HG02981 (cell line): ENCODE measurements around the gene MUS81.

Experiments
- ATAC-seq: cut with Tn5 transposase; IDR thresholded peaks from one replicate; pipeline ENCODE4 v1.9.1; 2021; ENCODE audit warnings: mild to moderate bottlenecking, moderate library complexity; ENCODE audit not compliant: unreplicated experiment

The MUS81 gene

DNA sequence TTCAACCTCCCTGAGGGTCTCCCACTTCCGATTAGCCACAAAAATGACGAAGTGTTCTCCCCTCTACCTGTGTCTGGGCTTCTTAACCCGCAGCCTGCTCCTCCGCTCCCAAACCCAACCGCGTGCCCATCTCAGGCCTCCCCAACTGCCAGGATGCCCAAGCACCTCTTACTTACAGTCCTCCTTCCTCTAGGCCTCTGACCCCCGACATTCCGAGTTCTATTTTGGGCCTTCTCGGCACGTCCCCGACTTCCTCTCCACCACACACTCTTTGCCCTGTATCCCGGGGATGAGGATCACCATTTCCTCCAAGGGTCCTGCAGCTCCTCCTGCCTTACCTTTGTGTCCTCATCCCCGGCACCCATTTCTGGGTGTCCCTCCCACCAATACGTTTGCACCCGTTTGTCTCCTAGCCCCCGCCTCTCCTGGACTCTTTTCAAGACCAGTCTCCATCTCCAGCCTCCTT, 388 bp upstream of the MUS81 start:
- ATAC-seq: no peak

- ATAC-seq: no peak
Measured at GRCh38 chr11:65861165-65861505, 902 bp downstream of the MUS81 start.

- ATAC-seq: no peak
Measured at GRCh38 chr11:65861533-65862183, 1.4 kb downstream of the MUS81 start.

GRCh38 chr11:65862191-65862735, 2.0 kb downstream of the MUS81 start:
- no peak for ATAC-seq

GRCh38 chr11:65862941-65863888, 3.0 kb downstream of the MUS81 start:
- no peak for ATAC-seq

- ATAC-seq: no peak
Measured at GRCh38 chr11:65863889-65864705, 3.9 kb downstream of the MUS81 start.

DNA sequence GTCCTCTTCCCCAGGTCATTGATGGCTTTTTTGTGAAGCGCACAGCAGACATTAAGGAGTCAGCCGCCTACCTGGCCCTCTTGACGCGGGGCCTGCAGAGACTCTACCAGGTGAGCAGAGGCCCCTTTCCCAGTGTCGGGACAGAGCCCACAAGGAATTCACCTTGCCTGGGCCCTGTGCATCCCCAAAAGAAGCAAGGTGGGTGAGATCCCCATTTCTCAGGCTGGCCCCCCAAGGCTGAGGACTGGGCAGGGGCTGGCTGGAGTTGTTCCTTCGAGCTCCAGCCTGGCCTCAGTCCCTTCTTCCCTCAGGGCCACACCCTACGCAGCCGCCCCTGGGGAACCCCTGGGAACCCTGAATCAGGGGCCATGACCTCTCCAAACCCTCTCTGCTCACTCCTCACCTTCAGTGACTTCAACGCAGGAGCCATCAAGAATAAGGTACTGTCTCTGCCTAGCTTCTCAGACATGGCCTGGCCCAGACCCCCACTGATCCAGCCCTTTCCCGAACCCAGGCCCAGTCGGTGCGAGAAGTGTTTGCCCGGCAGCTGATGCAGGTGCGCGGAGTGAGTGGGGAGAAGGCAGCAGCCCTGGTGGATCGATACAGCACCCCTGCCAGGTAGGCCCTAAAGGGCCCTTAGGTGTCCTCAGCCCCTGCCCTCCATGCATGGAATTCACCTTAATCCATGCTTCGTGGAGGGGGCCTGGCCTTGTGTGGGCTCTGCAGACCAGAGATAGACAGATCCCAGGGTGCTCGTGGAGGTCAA, 4.7 kb downstream of the MUS81 start:
- ATAC-seq: no peak

- ATAC-seq: no peak
Measured at GRCh38 chr11:65865550-65866172, 5.4 kb downstream of the MUS81 start.

GRCh38 chr11:65866509-65867283, 6.5 kb downstream of the MUS81 start:
- ATAC-seq: no peak

- no peak for ATAC-seq
Measured at GRCh38 chr11:65867284-65868071, 7.2 kb downstream of the MUS81 start.

DNA sequence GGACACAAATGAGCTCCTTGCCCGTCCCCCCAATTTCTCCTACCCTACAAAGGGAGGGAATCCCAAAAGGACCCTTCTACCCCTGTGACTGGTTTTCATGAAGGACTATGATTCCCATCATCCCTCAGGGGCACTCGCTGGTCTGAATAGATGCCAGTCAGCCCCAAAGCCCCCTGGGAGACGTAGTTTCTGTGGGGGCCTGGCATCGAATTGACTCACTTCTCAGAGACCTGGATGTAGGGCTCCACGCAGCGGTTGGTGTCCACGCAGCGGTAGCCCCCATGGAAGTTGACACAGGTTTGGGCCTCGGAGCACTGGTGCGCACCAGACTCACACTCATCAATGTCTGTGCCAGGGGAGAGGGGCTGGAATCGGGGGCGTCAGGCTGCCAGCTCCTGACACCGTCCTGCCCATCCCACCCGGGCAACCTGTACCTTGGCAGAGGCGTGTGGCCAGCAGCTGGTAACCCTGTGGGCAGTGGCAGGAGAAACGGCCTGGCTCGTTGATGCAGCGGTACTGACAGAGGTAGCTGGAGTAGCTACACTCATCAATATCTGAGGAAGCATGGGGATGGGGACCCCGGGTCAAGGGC, 7.9 kb downstream of the MUS81 start:
- no peak for ATAC-seq

DNA sequence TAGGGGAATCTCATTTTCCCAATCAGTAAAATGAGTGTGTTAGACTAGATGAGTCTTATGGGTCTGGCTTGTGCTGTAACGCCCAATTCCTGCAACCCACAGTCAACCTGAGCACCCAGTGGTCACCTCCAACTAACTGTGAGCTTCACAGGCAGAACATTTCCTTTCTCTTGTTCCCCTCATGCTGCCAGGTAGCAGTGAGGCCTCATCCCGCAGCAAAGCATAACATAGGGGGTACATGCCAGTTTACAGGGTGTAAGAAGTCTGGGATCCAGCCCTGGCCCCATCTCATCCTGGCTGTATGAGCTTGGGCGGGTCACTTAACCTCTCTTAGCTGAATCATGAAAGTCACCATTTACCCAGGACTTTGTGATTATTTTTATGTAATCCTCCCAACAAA, 8.7 kb downstream of the MUS81 start:
- no peak for ATAC-seq

GRCh38 chr11:65869643-65870306, 9.5 kb downstream of the MUS81 start:
- ATAC-seq: no peak

GRCh38 chr11:65870307-65870658, 10.1 kb downstream of the MUS81 start:
- no peak for ATAC-seq

DNA sequence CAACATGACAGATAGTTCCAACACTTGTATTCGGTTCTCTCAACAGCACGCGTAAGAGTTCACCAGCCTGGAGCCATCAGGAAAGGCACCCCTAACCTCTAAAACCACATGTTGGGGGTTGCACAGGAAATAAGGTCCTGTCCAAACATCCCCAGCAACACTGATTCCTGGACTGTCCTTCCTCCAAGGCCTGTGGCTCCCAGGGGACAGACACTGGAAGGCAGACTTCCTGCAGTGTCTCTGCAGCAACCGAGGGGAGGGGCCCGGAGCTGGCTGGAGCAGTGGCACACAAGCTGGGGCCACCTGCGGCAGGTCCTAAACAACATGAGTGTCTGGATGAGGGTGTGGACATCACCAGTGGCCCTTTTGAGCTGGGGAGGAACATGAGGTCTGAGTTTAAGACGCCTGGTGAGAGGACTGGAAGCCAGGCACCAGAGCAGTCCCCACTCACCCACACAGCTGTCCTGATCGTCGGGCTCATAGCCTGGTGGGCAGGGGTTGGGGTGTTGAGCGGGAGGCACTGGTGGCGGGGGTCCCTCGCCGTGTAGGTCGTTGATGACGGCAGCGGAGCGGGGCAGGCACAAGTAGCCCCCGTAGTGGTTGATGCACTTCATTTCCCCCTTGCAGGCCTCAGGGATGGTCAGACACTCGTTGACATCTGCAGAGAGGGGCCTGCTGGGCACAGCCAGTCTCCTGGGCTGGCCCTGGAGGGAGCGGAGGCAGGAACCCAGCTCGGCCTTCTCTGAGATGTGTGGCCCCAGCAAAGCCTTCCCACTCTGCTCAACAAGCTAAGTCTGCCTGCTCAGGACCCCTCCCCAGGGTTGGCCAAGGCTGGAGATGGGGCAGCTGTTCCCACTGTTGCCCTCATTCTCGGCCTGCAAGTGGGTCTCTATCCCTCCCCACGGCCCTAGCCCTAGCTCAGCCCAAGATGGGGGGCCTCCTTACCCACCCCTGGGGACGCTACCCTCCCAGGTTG, 10.8 kb downstream of the MUS81 start:
- ATAC-seq: no peak

DNA sequence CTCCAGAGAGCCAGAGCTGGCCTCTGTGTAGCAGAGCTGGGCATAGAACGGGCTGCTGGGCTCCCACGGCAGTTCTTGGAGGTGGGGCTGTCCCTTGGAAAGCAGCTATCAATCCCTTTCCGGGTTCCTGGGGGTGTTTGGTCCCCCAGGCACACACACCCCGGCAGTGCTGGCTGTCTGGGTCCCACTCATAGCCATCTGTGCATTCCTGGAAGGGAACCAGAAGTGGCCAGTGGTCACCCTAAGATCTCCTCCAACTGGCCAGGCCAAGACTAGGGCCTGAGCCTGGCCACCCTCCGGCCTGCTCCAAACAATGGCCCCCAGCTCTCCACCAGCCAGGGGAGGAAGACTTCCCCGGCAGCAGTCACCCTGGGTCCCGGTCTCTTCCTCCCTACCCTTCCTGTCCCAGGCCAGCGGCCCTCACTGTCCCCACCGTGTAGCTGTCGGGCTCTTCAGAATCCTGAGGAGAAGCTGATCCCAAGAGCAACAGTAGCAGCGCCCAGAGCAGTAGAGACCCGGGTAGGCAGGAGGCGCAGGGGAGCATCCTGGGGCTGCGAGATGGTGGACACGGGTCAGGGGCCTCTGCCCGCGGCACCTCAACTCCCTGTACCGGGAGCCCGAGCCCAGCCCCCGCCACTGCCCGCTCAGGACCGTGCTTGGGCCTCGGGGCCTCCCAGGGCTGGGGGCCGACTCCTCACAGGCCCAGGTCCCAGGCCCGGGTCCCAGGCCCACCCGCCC, 11.7 kb downstream of the MUS81 start:
- no peak for ATAC-seq
